PC-3 (cell line): ENCODE measurements around the gene HAND2.

Experiments
- EZH2 ChIP-seq: fragments of 300-600 bp; sonication (generic); IDR thresholded peaks from one replicate; pipeline ENCODE4 v1.6.1; 2017; ENCODE audit warnings: antibody characterized with exemption, mild to moderate bottlenecking, low read length; ENCODE audit not compliant: unreplicated experiment
- TF ChIP-seq, protein P1 (sequence below): fragments of 300-600 bp; sonication (generic); conservative IDR thresholded peaks from 2 replicates; pipeline ENCODE4 v1.5.1; 2017; ENCODE audit warnings: antibody characterized with exemption, low read depth, mild to moderate bottlenecking, low read length

DNA sequence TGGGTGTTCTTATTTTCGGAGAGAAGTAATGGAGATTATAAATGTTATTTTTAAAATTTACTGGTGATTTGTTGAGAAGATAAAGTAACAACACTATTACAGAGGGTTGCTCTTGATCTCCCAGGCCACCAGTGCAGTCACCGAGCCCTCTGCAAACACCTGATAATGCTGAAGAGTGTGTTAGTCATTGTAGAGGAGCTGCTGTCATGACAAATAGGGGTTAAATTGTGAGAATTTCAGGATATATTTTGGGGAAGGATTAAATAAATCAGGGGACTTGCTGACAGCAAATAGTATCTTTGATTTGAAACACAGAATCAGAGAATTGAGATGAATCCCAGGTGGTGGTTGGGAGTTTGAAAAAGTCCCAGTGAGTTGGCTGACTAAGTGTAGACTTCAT is 16.7 kb upstream of the HAND2 start:
- TF ChIP-seq, protein P1, sequence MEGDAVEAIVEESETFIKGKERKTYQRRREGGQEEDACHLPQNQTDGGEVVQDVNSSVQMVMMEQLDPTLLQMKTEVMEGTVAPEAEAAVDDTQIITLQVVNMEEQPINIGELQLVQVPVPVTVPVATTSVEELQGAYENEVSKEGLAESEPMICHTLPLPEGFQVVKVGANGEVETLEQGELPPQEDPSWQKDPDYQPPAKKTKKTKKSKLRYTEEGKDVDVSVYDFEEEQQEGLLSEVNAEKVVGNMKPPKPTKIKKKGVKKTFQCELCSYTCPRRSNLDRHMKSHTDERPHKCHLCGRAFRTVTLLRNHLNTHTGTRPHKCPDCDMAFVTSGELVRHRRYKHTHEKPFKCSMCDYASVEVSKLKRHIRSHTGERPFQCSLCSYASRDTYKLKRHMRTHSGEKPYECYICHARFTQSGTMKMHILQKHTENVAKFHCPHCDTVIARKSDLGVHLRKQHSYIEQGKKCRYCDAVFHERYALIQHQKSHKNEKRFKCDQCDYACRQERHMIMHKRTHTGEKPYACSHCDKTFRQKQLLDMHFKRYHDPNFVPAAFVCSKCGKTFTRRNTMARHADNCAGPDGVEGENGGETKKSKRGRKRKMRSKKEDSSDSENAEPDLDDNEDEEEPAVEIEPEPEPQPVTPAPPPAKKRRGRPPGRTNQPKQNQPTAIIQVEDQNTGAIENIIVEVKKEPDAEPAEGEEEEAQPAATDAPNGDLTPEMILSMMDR: no peak
- no peak for TF ChIP-seq EZH2
